GM19238 (cell line): ENCODE data around the gene SLC51A.
"Not testable (repeated sequence)": the region's sequence is repeated elsewhere in the genome, so short reads cannot be mapped to it uniquely, and the experiment has no call there.

Experiments used
- DNase-seq: peaks from one replicate; pipeline ENCODE4 v3.0.0; 2011; ENCODE audit warnings: low spot score; ENCODE audit not compliant: insufficient read length

SLC51A gene

GRCh38 chr3:196216089-196216564, at the start of gene SLC51A:
SLC51A (plus strand) TSS chr3:196216534; CDS start chr3:196216713, 179 bp downstream.
- DNase-seq: no peak

GRCh38 chr3:196166741-196167140, 49.6 kb upstream of the SLC51A start:
- no peak for DNase-seq

- DNase-seq: no peak
These were observed 47.4 kb upstream of the SLC51A start for GRCh38 chr3:196168808-196169391.

- DNase-seq: no peak
These were observed 46.5 kb upstream of the SLC51A start for GRCh38 chr3:196169836-196170240.

GRCh38 chr3:196170296-196170695, 46.0 kb upstream of the SLC51A start:
- DNase-seq: not testable (repeated sequence)

GRCh38 chr3:196174652-196175051, 41.7 kb upstream of the SLC51A start:
- no peak for DNase-seq

- DNase-seq: no peak
These were observed 41.2 kb upstream of the SLC51A start for GRCh38 chr3:196175116-196175625.

GRCh38 chr3:196175722-196176121, 40.6 kb upstream of the SLC51A start:
- no peak for DNase-seq

- no peak for DNase-seq
These were observed 38.8 kb upstream of the SLC51A start for GRCh38 chr3:196177567-196177966.

GRCh38 chr3:196177967-196178366, 38.4 kb upstream of the SLC51A start:
- no peak for DNase-seq

GRCh38 chr3:196178993-196179379, 37.3 kb upstream of the SLC51A start:
- no peak for DNase-seq

- peak; percentile 71 for DNase-seq
These were observed 36.7 kb upstream of the SLC51A start for GRCh38 chr3:196179380-196180308.

GRCh38 chr3:196180346-196180745, 36.0 kb upstream of the SLC51A start:
- DNase-seq: no peak

- DNase-seq: no peak
These were observed 35.2 kb upstream of the SLC51A start for GRCh38 chr3:196181127-196181546.

GRCh38 chr3:196184169-196184432, 32.2 kb upstream of the SLC51A start:
- not testable (repeated sequence) for DNase-seq

GRCh38 chr3:196184881-196185280, 31.5 kb upstream of the SLC51A start:
- DNase-seq: no peak

- DNase-seq: no peak
These were observed 29.4 kb upstream of the SLC51A start for GRCh38 chr3:196186651-196187573.

GRCh38 chr3:196189566-196190347, 26.6 kb upstream of the SLC51A start:
- DNase-seq: no peak

GRCh38 chr3:196192036-196192523, 24.3 kb upstream of the SLC51A start:
- DNase-seq: no peak

GRCh38 chr3:196192524-196193051, 23.7 kb upstream of the SLC51A start:
- DNase-seq: no peak
